ENCODE results near the gene DBNDD1. TPM values are rescaled to one million over a fixed set of nuclear protein-coding genes. Genes with fewer than 3 reads are reported as not detected.
"Not testable (repeated sequence)": the region's sequence is repeated elsewhere in the genome, so short reads cannot be mapped to it uniquely, and the experiment has no call there.

DBNDD1 gene
- total RNA-seq, 1 experiment from 2014 or later = 32.4 TPM

- ChIA-PET CTCF (interaction anchor here (0.5 kb wide), 2 partner anchors 20 to 21 kb away, joined by 3 to 5 read pairs; no protein-coding TSS in a partner anchor), POLR2A (ENCODE audit: unreplicated experiment) (interaction anchor here (0.7 kb wide), 1 partner anchor 19 kb away, joined by 3 read pairs; no protein-coding TSS in a partner anchor)
- H3K27me3 ChIP-seq (ENCODE audit: insufficient read depth, low read depth) = no peaks in the 10 kb centered on the region
- TF ChIP-seq EZH2 (IDR thresholded peaks at IDR 0.05; ENCODE audit: low read depth) (no peak), CTCF (conservative IDR thresholded peaks at IDR 0.05) (no peak)
- H3K9me3 ChIP-seq (ENCODE audit: insufficient read depth, low read depth) = no peaks in the 10 kb centered on the region
- intact Hi-C loops (cut with micrococcal nuclease; ENCODE audit: unreplicated experiment) = no loop called here
- no peaks in the 10 kb centered on the region for H4K20me1 ChIP-seq (ENCODE audit: insufficient read depth)
- H3F3A ChIP-seq (ENCODE audit: insufficient read depth, low read depth) = peaks cover 11% of the 10 kb centered on the region; the same call in 1 of the 2 replicates
- peaks cover 22% of the 10 kb centered on the region for H3K4me1 ChIP-seq (replicated peaks; ENCODE audit: insufficient read depth)
- peaks cover 43% of the 10 kb centered on the region for H3K79me2 ChIP-seq (ENCODE audit: low read depth)
- no peak overlapping the region for H3K27ac ChIP-seq
- no peaks in the 10 kb centered on the region for H3K36me3 ChIP-seq (ENCODE audit: low read depth)
- H3K4me3 ChIP-seq = no peak overlapping the region
- H3K4me2 ChIP-seq = no peak overlapping the region
- BruUV-seq (replicated peaks) = no TSS peak
- no peaks in the 10 kb centered on the region for H3K9me2 ChIP-seq (ENCODE audit: insufficient read depth)
- DNase-seq = no peak
- no peak overlapping the region for H2AFZ ChIP-seq
These were observed 49.4 kb downstream of the DBNDD1 start for GRCh38 chr16:89969741-89970410.

DNA sequence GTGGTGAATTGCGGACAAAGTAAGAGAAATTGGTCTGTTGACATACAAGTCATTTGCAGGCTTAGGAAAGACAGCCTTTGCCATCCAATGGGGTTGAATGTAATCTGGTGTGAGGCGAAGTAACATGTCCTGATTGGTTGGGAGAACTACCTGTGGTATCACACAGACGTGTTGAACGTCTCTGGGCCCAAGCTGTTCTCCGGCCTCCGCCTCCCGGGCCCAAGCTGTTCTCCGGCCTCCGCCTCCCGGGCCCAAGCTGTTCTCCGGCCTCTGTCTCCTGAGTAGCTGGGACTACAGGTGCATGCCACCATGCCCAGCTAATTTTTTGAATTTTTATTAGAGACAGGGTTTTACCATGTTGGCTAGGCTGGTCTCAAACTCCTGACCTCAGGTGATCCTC, 51.2 kb downstream of the DBNDD1 start:
- H3K4me2 ChIP-seq; H3K9me2 ChIP-seq (ENCODE audit: insufficient read depth); BruUV-seq (replicated peaks); H3K27ac ChIP-seq; H3K27me3 ChIP-seq (ENCODE audit: insufficient read depth, low read depth); CTCF ChIA-PET; H3K4me3 ChIP-seq; DNase-seq; intact Hi-C loops (cut with micrococcal nuclease; ENCODE audit: unreplicated experiment); H3K9me3 ChIP-seq (ENCODE audit: insufficient read depth, low read depth); H2AFZ ChIP-seq; H4K20me1 ChIP-seq (ENCODE audit: insufficient read depth); H3K36me3 ChIP-seq (ENCODE audit: low read depth): not testable (repeated sequence)
- Histone ChIP-seq H3K79me2 (ENCODE audit: low read depth) (peaks cover 25% of the 10 kb centered on the region), H3K4me1 (replicated peaks; ENCODE audit: insufficient read depth) (peaks cover 15% of the 10 kb centered on the region), H3F3A (ENCODE audit: insufficient read depth, low read depth) (peaks cover 11% of the 10 kb centered on the region; the same call in 1 of the 2 replicates)
- POLR2A ChIA-PET (ENCODE audit: unreplicated experiment) = interaction anchor here (0.6 kb wide), 1 partner anchor 51 kb away, joined by 5 read pairs; no protein-coding TSS in a partner anchor

GRCh38 chr16:89967436-89967835, 51.8 kb downstream of the DBNDD1 start:
- H3K36me3 ChIP-seq (ENCODE audit: low read depth); H3K4me2 ChIP-seq; H3K4me3 ChIP-seq; H3K9me2 ChIP-seq (ENCODE audit: insufficient read depth); H2AFZ ChIP-seq; DNase-seq; H3K9me3 ChIP-seq (ENCODE audit: insufficient read depth, low read depth); BruUV-seq (replicated peaks); H3K27me3 ChIP-seq (ENCODE audit: insufficient read depth, low read depth); CTCF ChIA-PET; intact Hi-C loops (cut with micrococcal nuclease; ENCODE audit: unreplicated experiment); H3K27ac ChIP-seq; H4K20me1 ChIP-seq (ENCODE audit: insufficient read depth): not testable (repeated sequence)
- Histone ChIP-seq H3K4me1 (replicated peaks; ENCODE audit: insufficient read depth) (peaks cover 15% of the 10 kb centered on the region), H3K79me2 (ENCODE audit: low read depth) (peaks cover 22% of the 10 kb centered on the region), H3F3A (ENCODE audit: insufficient read depth, low read depth) (peaks cover 11% of the 10 kb centered on the region; the same call in 1 of the 2 replicates)
- POLR2A ChIA-PET (ENCODE audit: unreplicated experiment) = interaction anchor here (0.6 kb wide), 1 partner anchor 52 kb away, joined by 5 read pairs; no protein-coding TSS in a partner anchor

DNA sequence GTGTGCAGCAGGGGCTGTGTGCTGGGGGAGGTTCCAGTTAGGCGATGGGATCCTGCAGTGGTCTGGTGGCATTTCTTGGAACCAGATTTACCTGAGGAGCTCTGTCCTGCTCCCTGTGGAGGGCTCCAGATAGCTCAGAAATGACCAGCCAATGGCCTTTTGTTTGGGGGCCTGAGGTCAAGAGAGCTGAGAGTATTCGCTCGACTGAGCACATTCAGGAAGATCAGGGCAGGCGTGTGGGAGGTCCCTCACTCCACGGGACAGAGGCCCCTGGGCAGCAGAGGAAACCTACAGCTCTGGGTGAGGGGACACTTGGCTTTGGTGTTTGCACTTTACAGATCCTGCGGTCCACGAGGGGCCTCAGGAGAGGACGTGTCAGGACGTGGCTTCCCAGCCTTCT, 52.5 kb downstream of the DBNDD1 start:
- no peak for DNase-seq
- Histone ChIP-seq H3K9me2 (ENCODE audit: insufficient read depth) (no peaks in the 10 kb centered on the region), H3K4me2 (no peak overlapping the region), H3K27me3 (ENCODE audit: insufficient read depth, low read depth) (no peaks in the 10 kb centered on the region), H3K79me2 (ENCODE audit: low read depth) (peaks cover 18% of the 10 kb centered on the region), H2AFZ (no peak overlapping the region), H3K36me3 (ENCODE audit: low read depth) (no peaks in the 10 kb centered on the region), H3K9me3 (ENCODE audit: insufficient read depth, low read depth) (no peaks in the 10 kb centered on the region), H3K27ac (no peak overlapping the region), H3K4me3 (no peak overlapping the region), H4K20me1 (ENCODE audit: insufficient read depth) (no peaks in the 10 kb centered on the region), H3K4me1 (replicated peaks; ENCODE audit: insufficient read depth) (peaks cover 12% of the 10 kb centered on the region), H3F3A (ENCODE audit: insufficient read depth, low read depth) (peaks cover 11% of the 10 kb centered on the region; the same call in 1 of the 2 replicates)
- POLR2A ChIA-PET (ENCODE audit: unreplicated experiment) = interaction anchor here (0.5 kb wide), 1 partner anchor 44 kb away, joined by 4 read pairs; no protein-coding TSS in a partner anchor
- CTCF ChIA-PET = no interaction called here
- BruUV-seq (replicated peaks) = no TSS peak
- TF ChIP-seq EZH2 (IDR thresholded peaks at IDR 0.05; ENCODE audit: low read depth) = no peak
- no peak for TF ChIP-seq CTCF (conservative IDR thresholded peaks at IDR 0.05)
- intact Hi-C loops (cut with micrococcal nuclease; ENCODE audit: unreplicated experiment) = no loop called here
